ENCODE results near the gene SMIM1. TPM values are rescaled to one million over a fixed set of nuclear protein-coding genes. Genes with fewer than 3 reads are reported as not detected.

The SMIM1 gene
- total RNA-seq, 6 donors from 2014 or later = 2.8 to 20.8 (median 13.5) TPM

DNA sequence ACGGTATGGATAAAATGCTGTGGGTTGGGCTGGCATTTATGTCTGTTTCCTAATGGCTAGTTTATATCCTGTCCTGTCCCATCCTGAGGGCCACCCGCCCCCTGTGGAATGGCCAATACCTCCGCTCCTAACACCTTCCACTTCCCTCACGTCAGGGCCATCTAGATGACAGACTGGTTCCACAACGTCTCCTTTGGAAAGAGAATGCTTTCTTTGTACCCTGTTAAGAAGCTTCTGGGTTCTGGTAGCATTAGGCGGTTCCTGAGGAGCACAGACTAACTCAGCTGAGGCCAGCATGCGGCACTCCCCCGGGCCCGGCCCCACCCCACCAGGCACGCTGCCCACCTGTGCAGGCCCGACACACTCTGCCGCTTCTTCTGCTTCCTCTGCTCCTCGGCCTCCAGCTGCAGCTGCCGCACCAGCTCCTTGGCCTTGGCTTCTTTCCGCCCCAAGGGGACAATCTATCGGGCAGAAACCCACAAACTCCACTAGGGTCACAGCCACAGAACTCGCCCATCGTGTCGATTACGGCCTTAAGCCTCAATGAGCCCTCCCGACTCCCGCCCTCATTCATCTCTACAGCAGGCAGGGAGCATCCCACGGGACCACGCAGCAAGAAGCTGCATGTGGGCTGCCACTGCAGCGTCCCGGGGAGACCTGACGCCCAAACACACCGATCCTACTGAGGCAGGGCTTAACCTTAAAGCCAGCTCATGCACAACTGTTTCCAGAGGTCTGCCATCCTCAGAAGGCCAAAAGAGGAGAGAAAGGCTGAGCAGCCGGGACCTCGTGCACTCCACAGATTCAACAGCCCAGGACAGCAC, 11.3 kb downstream of the SMIM1 start:
- Histone ChIP-seq H3K36me3 (peaks cover 36 to 92% (median 73%) of the 10 kb centered on the region in 4 donors), H3K9me3 (no peaks in the 10 kb centered on the region), H3K27ac (no peak overlapping the region), H3K4me3 (no peak overlapping the region), H3K4me1 (peaks cover 0 to 2% (median 0%) of the 10 kb centered on the region in 4 donors), H3K27me3 (no peaks in the 10 kb centered on the region)
- 93 to 97% methylated on average over 27 to 29 of the region's 30 CpGs for whole genome bisulfite sequencing, 2 donors
- DNase-seq (peak in 1 of 2 donors; percentile 81), ATAC-seq (ENCODE audit: low FRiP score in 2 of 2) (no peak)
- TF ChIP-seq CTCF (IDR thresholded peaks at IDR 0.05) (no peak), POLR2A (IDR thresholded peaks at IDR 0.05) (no peak), EP300 (IDR thresholded peaks at IDR 0.05) (no peak), POLR2AphosphoS5 (IDR thresholded peaks at IDR 0.05) (no peak)

- H3K4me3 ChIP-seq = no peak overlapping the region
- no peak overlapping the region for H3K27ac ChIP-seq
- DNase-seq (no peak), ATAC-seq (ENCODE audit: low FRiP score in 2 of 2) (no peak)
- H3K9me3 ChIP-seq = no peaks in the 10 kb centered on the region
- TF ChIP-seq EP300 (IDR thresholded peaks at IDR 0.05) (no peak), POLR2A (IDR thresholded peaks at IDR 0.05) (no peak), POLR2AphosphoS5 (IDR thresholded peaks at IDR 0.05) (no peak), CTCF (IDR thresholded peaks at IDR 0.05) (no peak)
- 73 to 85% methylated on average over 9 to 13 of the region's 13 CpGs for WGBS, 2 donors
- H3K27me3 ChIP-seq = no peaks in the 10 kb centered on the region
- peaks cover 0 to 13% (median 0%) of the 10 kb centered on the region in 4 donors for H3K4me1 ChIP-seq
- peaks cover 33 to 90% (median 67%) of the 10 kb centered on the region in 4 donors for H3K36me3 ChIP-seq
Measured at GRCh38 chr1:3785045-3785444, 12.5 kb downstream of the SMIM1 start.

GRCh38 chr1:3785456-3786157, 13.1 kb downstream of the SMIM1 start:
- TF ChIP-seq POLR2A (IDR thresholded peaks at IDR 0.05) (no peak), EP300 (IDR thresholded peaks at IDR 0.05) (no peak), CTCF (IDR thresholded peaks at IDR 0.05) (no peak), POLR2AphosphoS5 (IDR thresholded peaks at IDR 0.05) (no peak)
- no peak for DNase-seq
- no peak for ATAC-seq (ENCODE audit: low FRiP score in 2 of 2)
- Histone ChIP-seq H3K36me3 (peaks cover 28 to 90% (median 61%) of the 10 kb centered on the region in 4 donors), H3K27ac (no peak overlapping the region), H3K9me3 (no peaks in the 10 kb centered on the region), H3K4me3 (no peak overlapping the region), H3K27me3 (no peaks in the 10 kb centered on the region), H3K4me1 (peaks cover 0 to 19% (median 0%) of the 10 kb centered on the region in 4 donors)
- WGBS, 2 donors = 89 to 92% methylated on average over 11 to 14 of the region's 14 CpGs

DNA sequence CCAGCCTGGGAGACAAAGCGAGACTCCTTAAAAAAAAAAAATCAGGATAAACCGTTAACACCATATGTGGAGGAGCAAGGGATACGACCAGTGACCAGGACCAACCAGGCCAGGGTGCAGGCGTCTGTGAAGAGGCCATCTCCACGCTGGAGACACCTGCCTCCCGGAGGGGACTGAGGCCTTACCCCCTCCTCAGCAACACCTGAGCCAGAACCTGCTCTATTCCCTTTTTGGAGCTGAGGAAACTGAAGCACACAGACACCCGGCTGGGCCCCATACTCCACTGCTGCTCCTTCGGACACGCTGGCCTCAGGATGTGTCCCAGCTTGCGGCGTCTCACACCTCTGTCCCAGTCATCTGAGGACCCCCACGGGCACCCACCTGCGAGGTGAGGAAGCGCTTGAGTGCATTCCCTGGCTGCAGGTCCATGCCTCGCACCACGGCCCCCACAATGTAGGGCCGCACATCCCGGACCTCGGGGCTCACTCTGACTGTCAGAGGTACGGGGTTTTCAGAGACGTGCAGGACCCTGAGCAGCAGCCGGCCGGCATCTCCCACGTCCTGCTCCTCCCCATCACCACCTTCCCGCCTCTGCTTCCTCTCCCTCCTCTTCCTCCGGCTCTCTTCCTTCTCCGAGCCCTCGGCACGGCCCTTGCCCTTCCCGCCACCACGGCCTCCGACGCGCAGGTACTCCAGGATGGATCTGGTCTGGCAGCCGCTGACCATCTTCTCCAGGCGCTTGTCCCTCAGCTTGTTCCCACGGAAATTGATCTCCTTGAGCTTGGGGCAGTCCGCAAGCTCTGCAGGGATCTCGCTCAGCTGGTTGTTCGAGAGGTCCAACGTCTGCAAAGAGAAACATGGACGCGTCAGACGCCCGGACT, 14.2 kb downstream of the SMIM1 start:
- DNase-seq = peak in 1 of 2 donors; percentile 63
- H3K36me3 ChIP-seq = peaks cover 23 to 83% (median 50%) of the 10 kb centered on the region in 4 donors

More for the DNA sequence above, 14.2 kb downstream of the SMIM1 start:
- H3K27ac ChIP-seq = no peak overlapping the region
- H3K4me1 ChIP-seq = peaks cover 0 to 20% (median 0%) of the 10 kb centered on the region in 4 donors
- no peaks in the 10 kb centered on the region for H3K9me3 ChIP-seq
- no peaks in the 10 kb centered on the region for H3K27me3 ChIP-seq
- ATAC-seq (ENCODE audit: low FRiP score in 2 of 2) = no peak
- 94 to 96% methylated on average over 42 to 45 of the region's 45 CpGs for WGBS, 2 donors
- no peak overlapping the region for H3K4me3 ChIP-seq
- TF ChIP-seq POLR2AphosphoS5 (IDR thresholded peaks at IDR 0.05) = no peak
